ENCODE data around the gene UTS2B. TPM values are rescaled to one million over a fixed set of nuclear protein-coding genes. Genes with fewer than 3 reads are reported as not detected.

The UTS2B gene
- total RNA-seq, 4 donors from 2014 or later: 0.76 TPM; not detected in 3

DNA sequence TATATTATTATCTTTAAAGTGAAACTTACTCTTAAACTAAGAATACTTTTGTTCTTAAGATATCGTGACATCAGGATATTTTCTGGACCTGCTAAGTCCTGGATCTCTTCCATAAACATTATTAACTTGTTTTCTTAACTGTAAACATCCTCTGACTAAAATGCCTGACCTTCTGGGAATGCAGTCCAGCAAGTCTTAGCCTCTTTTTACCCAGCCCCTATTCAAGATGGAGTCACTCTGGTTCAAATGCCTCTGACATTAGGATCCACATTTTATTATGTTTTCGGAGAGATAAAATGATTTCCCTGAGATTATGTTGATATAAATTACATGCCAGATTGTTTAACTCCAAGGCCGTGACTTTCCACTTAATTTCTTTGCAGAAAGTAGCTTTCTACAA, 93.7 kb downstream of the UTS2B start:
- H3K36me3 ChIP-seq: no peaks in the 10 kb centered on the region
- no peaks in the 10 kb centered on the region for H3K9me3 ChIP-seq
- TF ChIP-seq, protein P1, sequence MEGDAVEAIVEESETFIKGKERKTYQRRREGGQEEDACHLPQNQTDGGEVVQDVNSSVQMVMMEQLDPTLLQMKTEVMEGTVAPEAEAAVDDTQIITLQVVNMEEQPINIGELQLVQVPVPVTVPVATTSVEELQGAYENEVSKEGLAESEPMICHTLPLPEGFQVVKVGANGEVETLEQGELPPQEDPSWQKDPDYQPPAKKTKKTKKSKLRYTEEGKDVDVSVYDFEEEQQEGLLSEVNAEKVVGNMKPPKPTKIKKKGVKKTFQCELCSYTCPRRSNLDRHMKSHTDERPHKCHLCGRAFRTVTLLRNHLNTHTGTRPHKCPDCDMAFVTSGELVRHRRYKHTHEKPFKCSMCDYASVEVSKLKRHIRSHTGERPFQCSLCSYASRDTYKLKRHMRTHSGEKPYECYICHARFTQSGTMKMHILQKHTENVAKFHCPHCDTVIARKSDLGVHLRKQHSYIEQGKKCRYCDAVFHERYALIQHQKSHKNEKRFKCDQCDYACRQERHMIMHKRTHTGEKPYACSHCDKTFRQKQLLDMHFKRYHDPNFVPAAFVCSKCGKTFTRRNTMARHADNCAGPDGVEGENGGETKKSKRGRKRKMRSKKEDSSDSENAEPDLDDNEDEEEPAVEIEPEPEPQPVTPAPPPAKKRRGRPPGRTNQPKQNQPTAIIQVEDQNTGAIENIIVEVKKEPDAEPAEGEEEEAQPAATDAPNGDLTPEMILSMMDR (IDR thresholded peaks at IDR 0.05): no peak
- TF ChIP-seq POLR2A (IDR thresholded peaks at IDR 0.05): no peak
- intact Hi-C loops (cut with DNase I; ENCODE audit: low total_unique reads): no loop called here
- no peak overlapping the region for H3K4me3 ChIP-seq
- H3K27ac ChIP-seq: no peak overlapping the region
- DNase-seq: no peak
- H3K4me1 ChIP-seq: no peaks in the 10 kb centered on the region
- no peaks in the 10 kb centered on the region for H3K27me3 ChIP-seq

DNA sequence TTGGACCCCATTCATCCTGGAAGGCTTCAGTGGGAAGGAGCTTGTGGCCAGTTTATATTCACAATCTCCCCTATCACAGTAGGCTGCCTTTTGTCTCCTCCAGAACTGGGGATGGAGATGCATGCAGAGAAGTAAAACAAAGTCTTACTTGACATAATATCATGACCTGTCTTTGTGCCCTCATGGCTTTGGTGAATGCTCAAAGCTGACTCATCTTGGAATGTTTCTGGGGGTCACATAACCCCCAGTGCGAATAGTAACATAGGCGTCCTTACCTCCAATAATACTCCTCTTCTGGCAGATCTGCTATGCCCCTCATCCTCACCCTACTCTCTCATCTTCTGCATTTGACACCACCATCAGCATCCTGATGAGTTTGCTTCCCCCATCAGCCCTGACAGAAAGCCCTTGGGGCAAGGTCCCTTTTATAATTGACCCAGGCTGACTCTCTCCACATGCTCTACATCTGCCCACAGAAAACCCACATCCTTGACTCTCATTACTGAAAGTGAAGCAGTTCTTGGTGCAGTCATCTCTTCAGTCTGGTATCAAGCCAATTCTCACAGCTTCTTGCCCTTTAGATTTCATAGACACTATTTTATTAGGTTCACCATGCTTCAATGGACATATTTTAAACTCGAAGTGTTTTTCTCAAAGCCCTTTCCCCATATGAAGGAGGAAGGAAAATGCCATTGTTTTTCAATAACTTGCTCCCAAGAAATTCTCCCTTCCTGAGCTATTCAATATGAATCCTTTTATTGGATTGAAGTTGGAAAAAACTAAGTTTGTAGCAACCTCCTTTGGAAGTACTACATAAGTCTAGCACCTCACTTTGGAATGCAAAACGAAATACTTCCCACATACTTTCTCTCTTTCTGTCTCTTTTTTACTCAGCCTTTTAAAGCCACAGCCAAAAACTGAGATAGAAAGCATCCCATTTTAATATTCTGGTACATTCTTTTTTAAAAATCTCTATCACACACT, 94.7 kb downstream of the UTS2B start:
- Histone ChIP-seq H3K4me1 (no peaks in the 10 kb centered on the region), H3K4me3 (no peak overlapping the region), H3K27me3 (peaks cover 0 to 2% of the 10 kb centered on the region in 2 donors), H3K9me3 (no peaks in the 10 kb centered on the region), H3K27ac (no peak overlapping the region), H3K36me3 (no peaks in the 10 kb centered on the region)
- no peak for TF ChIP-seq POLR2A (IDR thresholded peaks at IDR 0.05)
- TF ChIP-seq, protein P1 (IDR thresholded peaks at IDR 0.05): no peak
- no peak for DNase-seq
- intact Hi-C loops (cut with DNase I; ENCODE audit: low total_unique reads): no loop called here

DNA sequence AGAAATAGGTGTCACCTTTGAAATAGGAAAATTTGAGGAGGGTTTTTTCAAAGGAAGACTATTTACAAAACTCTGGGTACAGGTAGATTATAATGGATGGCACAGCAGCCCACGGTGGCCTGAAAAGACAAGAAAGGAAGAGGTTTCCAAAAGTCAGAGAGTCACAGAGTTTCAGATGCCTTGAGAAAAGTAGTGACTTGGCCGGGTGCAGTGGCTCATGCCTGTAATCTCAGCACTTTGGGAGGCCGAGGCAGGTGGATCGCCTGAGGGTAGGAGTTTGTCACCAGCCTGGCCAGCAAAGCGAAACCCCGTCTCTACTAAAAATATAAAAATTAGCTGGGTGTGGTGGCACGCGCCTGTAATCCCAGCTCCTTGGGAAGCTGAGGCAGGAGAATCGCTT, 96.1 kb downstream of the UTS2B start:
- TF ChIP-seq, protein P1 (IDR thresholded peaks at IDR 0.05): no peak
- no peak for TF ChIP-seq POLR2A (IDR thresholded peaks at IDR 0.05)
- intact Hi-C loops (cut with DNase I; ENCODE audit: low total_unique reads): no loop called here
- no peak for DNase-seq
- no peak overlapping the region for H3K4me3 ChIP-seq
- no peak overlapping the region for H3K27ac ChIP-seq
- H3K36me3 ChIP-seq: no peaks in the 10 kb centered on the region
- H3K27me3 ChIP-seq: peaks cover 0 to 2% of the 10 kb centered on the region in 2 donors
- H3K4me1 ChIP-seq: no peaks in the 10 kb centered on the region
- H3K9me3 ChIP-seq: no peaks in the 10 kb centered on the region

DNA sequence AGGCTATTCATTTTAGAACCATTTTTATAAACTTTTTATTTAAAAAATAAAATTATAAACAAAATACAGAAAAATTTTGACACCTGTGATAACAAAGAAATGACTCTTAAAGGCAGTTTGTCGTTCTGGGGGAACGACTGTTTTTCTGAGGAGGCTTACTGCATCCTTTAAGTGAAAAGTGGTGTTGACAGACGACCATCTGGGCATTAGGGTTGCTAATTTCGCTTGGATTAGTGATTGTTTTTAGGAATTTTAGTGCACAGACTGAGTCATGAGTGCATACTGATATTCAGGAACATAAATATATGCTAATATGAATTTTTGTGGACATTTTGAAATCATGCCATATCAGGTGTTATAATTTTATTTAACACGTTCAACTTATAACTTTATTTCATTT, 102.8 kb downstream of the UTS2B start:
- Histone ChIP-seq H3K4me3 (no peak overlapping the region), H3K27ac (no peak overlapping the region), H3K4me1 (no peaks in the 10 kb centered on the region), H3K36me3 (no peaks in the 10 kb centered on the region), H3K9me3 (no peaks in the 10 kb centered on the region), H3K27me3 (peaks cover 0 to 2% of the 10 kb centered on the region in 2 donors)
- intact Hi-C loops (cut with DNase I; ENCODE audit: low total_unique reads): no loop called here
- no peak for DNase-seq
- TF ChIP-seq, protein P1 (IDR thresholded peaks at IDR 0.05): no peak
- TF ChIP-seq POLR2A (IDR thresholded peaks at IDR 0.05): no peak

DNA sequence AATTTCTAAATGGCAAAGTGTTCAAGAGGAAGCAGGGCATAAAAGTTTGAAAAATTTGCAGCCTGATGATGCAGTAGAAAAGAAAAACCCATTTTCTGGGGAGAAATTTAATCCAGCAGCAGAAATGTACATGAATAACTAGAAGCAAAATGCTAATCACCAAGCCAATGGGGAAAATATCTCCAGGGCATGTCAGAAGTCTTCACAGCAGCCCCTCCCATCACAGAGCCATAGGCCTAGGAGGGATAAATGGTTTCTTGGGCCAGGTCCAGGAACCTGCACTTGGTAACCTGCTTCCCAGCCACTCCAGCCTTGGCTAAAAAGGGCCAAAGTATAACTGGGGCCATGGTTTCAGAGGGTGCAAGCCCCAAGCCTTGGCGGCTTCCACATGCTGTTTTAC, 108.7 kb downstream of the UTS2B start:
- Histone ChIP-seq H3K27ac (no peak overlapping the region), H3K4me3 (no peak overlapping the region), H3K36me3 (no peaks in the 10 kb centered on the region), H3K4me1 (no peaks in the 10 kb centered on the region), H3K27me3 (no peaks in the 10 kb centered on the region), H3K9me3 (no peaks in the 10 kb centered on the region)
- no peak for DNase-seq
- TF ChIP-seq, protein P1 (IDR thresholded peaks at IDR 0.05): no peak
- no peak for TF ChIP-seq POLR2A (IDR thresholded peaks at IDR 0.05)
- intact Hi-C loops (cut with DNase I; ENCODE audit: low total_unique reads): no loop called here

All from uterus (tissue), 4 donors.